PFSK-1 (cell line): ENCODE data around the gene ZNF362.

Source experiments
- FOXP2 ChIP-seq: optimal IDR thresholded peaks from 2 replicates; pipeline ENCODE3; 2011; ENCODE audit warnings: borderline replicate concordance, control low read depth, inconsistent platforms; ENCODE audit not compliant: insufficient read depth; ENCODE audit errors: extremely low read length, extremely low read depth
- POLR2AphosphoS5 ChIP-seq: IDR thresholded peaks from 2 replicates; pipeline ENCODE4 v1.6.1; 2012; ENCODE audit warnings: low read depth, mild to moderate bottlenecking, control low read depth, low read length, moderate library complexity
- SIN3A ChIP-seq: IDR thresholded peaks from 2 replicates; pipeline ENCODE4 v1.6.1; 2012; ENCODE audit warnings: mild to moderate bottlenecking, low read length, moderate library complexity, borderline replicate concordance; ENCODE audit not compliant: insufficient read depth
- TAF1 ChIP-seq: IDR thresholded peaks from 2 replicates; pipeline ENCODE4 v1.6.1; 2012; ENCODE audit warnings: low read length, control low read depth, borderline replicate concordance; ENCODE audit not compliant: insufficient read depth
- TF ChIP-seq, protein P1 (sequence below), 2 experiments: IDR thresholded peaks; 2 replicates each; pipeline versions ENCODE4 v1.6.1 to v1.8.0; 2011 to 2012; ENCODE audit warnings: low read depth in 2 of 2, low read length in 2 of 2, control low read depth in 1 of 2, inconsistent platforms in 1 of 2, mild to moderate bottlenecking in 1 of 2, moderate library complexity in 1 of 2; ENCODE audit not compliant: insufficient read depth in 1 of 2

Gene ZNF362

DNA sequence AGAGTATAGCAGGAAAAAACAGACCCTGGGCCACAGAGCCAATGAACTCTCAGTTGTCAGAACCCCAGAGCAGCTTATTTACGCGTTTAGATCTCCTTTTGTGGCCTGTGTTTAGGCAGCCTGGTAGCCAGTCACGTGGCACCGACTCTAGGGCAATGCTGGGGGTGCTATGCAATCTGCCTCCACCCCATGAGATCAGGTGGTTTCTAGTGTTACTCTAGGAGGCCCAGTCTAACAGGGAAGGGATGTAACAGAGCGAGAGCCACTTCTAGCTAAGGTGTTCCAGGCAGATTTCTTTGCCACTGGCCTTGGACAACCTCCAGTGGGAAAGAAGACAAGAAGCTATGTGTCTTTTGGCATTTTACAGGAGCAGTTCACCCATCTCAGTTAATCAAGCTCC lies 76.6 kb downstream of the ZNF362 start:
- TF ChIP-seq POLR2AphosphoS5 (no peak), FOXP2 (no peak), TAF1 (no peak), SIN3A (no peak)
- TF ChIP-seq, protein P1, sequence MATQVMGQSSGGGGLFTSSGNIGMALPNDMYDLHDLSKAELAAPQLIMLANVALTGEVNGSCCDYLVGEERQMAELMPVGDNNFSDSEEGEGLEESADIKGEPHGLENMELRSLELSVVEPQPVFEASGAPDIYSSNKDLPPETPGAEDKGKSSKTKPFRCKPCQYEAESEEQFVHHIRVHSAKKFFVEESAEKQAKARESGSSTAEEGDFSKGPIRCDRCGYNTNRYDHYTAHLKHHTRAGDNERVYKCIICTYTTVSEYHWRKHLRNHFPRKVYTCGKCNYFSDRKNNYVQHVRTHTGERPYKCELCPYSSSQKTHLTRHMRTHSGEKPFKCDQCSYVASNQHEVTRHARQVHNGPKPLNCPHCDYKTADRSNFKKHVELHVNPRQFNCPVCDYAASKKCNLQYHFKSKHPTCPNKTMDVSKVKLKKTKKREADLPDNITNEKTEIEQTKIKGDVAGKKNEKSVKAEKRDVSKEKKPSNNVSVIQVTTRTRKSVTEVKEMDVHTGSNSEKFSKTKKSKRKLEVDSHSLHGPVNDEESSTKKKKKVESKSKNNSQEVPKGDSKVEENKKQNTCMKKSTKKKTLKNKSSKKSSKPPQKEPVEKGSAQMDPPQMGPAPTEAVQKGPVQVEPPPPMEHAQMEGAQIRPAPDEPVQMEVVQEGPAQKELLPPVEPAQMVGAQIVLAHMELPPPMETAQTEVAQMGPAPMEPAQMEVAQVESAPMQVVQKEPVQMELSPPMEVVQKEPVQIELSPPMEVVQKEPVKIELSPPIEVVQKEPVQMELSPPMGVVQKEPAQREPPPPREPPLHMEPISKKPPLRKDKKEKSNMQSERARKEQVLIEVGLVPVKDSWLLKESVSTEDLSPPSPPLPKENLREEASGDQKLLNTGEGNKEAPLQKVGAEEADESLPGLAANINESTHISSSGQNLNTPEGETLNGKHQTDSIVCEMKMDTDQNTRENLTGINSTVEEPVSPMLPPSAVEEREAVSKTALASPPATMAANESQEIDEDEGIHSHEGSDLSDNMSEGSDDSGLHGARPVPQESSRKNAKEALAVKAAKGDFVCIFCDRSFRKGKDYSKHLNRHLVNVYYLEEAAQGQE (IDR thresholded peaks at IDR 0.05; ENCODE audit: insufficient read depth in 1 of 2, low read depth in 2 of 2, low read length in 2 of 2), result no peak

DNA sequence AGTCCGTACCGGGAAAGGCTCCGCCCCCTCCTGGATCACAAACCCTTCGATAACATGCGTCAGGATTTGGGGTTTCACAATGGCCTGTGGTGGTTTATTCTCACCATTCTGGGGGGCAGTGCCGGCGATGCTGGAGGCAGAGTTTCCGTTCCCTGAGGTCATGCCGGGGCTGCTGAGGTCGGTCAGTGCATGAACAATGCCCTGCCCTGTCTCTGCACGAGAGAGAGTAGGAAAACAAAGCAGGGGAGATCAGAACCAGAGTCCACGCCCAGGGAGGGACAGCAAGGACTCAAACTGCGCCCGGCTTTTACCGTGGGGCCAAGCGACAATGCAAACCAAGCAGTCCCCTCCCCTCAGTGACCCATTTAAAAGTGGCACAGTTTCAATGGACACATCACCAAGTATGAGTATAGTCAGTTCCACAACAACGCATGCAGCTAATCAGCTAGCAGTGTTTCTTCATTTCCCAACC lies 77.8 kb downstream of the ZNF362 start:
- TF ChIP-seq TAF1, result no peak
- TF ChIP-seq, protein P1 (IDR thresholded peaks at IDR 0.05; ENCODE audit: insufficient read depth in 1 of 2, low read depth in 2 of 2, low read length in 2 of 2), result no peak
- no peak for TF ChIP-seq POLR2AphosphoS5
- TF ChIP-seq FOXP2, result no peak
- no peak for TF ChIP-seq SIN3A

DNA sequence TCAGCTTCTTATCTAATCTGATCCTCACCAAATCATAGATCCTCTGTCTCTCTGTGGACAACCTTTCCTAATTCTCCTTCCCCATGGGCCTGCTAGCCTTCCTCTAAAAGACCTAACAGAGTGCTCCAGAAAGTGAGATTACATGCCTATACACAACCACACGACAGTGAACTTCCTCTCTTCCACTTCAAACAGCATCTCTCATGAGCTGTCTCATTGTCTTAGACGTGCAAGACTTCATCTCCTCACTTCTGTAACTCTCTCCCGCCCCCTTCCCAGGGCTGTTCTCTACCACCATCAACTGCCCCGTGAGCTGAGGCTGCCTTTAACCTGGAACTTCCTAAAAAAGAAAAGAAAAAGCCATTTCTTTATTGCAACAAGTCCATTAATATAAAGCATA lies 78.7 kb downstream of the ZNF362 start:
- TF ChIP-seq TAF1, result no peak
- TF ChIP-seq, protein P1 (IDR thresholded peaks at IDR 0.05; ENCODE audit: insufficient read depth in 1 of 2, low read depth in 2 of 2, low read length in 2 of 2), result no peak
- TF ChIP-seq POLR2AphosphoS5, result no peak
- TF ChIP-seq FOXP2, result no peak
- TF ChIP-seq SIN3A, result no peak

DNA sequence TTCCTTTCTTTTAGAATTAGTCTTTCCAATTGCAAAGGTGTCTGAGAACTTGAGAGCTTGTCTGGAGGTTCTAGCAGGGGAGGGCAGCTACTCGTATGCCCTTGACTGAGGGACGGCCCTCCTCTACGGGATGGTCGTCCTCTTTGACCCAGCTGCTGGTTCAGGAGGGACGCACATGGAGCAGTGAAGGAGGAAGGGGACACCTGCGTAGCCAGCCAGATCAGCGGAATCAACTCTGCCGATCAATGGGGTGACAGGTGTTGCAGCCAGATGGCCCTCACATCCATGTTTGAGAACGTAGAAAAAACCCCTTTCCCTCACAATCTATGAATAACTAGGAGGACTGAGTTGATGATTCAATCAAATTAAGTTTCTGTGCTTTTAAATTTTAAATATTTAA lies 80.3 kb downstream of the ZNF362 start:
- TF ChIP-seq TAF1 (no peak), POLR2AphosphoS5 (no peak), FOXP2 (no peak), SIN3A (no peak)
- TF ChIP-seq, protein P1 (IDR thresholded peaks at IDR 0.05; ENCODE audit: insufficient read depth in 1 of 2, low read depth in 2 of 2, low read length in 2 of 2), result no peak

DNA sequence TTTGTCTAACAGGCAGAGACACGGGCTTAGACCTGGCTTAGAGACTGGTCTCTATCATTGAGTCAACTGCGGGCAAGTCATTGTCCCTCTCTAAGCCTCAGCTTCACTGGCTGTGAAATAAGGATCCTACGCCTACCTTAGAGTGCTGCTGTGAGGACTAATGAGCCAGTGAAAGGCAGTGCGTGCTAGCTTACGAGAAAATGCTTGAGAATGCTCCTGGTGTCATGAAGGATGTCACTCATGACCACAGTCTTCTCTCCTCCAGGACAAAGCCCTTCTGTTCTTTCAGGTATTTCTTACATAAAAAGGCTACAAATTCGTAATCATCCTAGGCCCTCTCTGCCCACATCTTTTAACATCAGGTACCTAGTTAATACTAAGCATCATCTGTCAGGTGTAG lies 81.1 kb downstream of the ZNF362 start:
- TF ChIP-seq POLR2AphosphoS5 (no peak), SIN3A (no peak), TAF1 (no peak), FOXP2 (no peak)
- TF ChIP-seq, protein P1 (IDR thresholded peaks at IDR 0.05; ENCODE audit: insufficient read depth in 1 of 2, low read depth in 2 of 2, low read length in 2 of 2), result no peak
